ENCODE data around the gene LRRN2. TPM values are rescaled to one million over a fixed set of nuclear protein-coding genes. Genes with fewer than 3 reads are reported as not detected.
A peak's percentile ranks its signal among the peaks of the same experiment; 100 is the strongest.

LRRN2 gene
- total RNA-seq, 1 donor from 2014 or later, result 1.7 TPM

GRCh38 chr1:204714194-204714860 lies 28.8 kb upstream of the LRRN2 start:
- intact Hi-C loops (cut with DNase I), result no loop called here
- DNase-seq (no peak), ATAC-seq (ENCODE audit: poor library complexity) (no peak)

GRCh38 chr1:204713541-204713940 lies 28.0 kb upstream of the LRRN2 start:
- ATAC-seq (ENCODE audit: poor library complexity), result no peak
- no peak for DNase-seq
- intact Hi-C loops (cut with DNase I), result no loop called here

- DNase-seq (no peak), ATAC-seq (ENCODE audit: poor library complexity) (no peak)
- intact Hi-C loops (cut with DNase I), result no loop called here
Measured at GRCh38 chr1:204712708-204713430, 27.3 kb upstream of the LRRN2 start.

- peak; percentile 63 for DNase-seq
- intact Hi-C loops (cut with DNase I), result no loop called here
- ATAC-seq (ENCODE audit: poor library complexity), result peak; percentile 88
Measured at GRCh38 chr1:204711947-204712701, 26.6 kb upstream of the LRRN2 start.

- intact Hi-C loops (cut with DNase I), result no loop called here
- DNase-seq (no peak), ATAC-seq (ENCODE audit: poor library complexity) (no peak)
Measured at GRCh38 chr1:204711103-204711946, 25.8 kb upstream of the LRRN2 start.

GRCh38 chr1:204709960-204710912 lies 24.7 kb upstream of the LRRN2 start:
- intact Hi-C loops (cut with DNase I), result no loop called here
- DNase-seq (no peak), ATAC-seq (ENCODE audit: poor library complexity) (no peak)

GRCh38 chr1:204709021-204709420 lies 23.5 kb upstream of the LRRN2 start:
- ATAC-seq (ENCODE audit: poor library complexity), result no peak
- intact Hi-C loops (cut with DNase I), result no loop called here
- no peak for DNase-seq

- intact Hi-C loops (cut with DNase I), result no loop called here
- ATAC-seq (ENCODE audit: poor library complexity) (no peak), DNase-seq (no peak)
Measured at GRCh38 chr1:204706838-204707509, 21.4 kb upstream of the LRRN2 start.

GRCh38 chr1:204705888-204706837 lies 20.6 kb upstream of the LRRN2 start:
- ATAC-seq (ENCODE audit: poor library complexity) (no peak), DNase-seq (no peak)
- intact Hi-C loops (cut with DNase I), result no loop called here

- ATAC-seq (ENCODE audit: poor library complexity) (no peak), DNase-seq (no peak)
- intact Hi-C loops (cut with DNase I), result no loop called here
Measured at GRCh38 chr1:204705493-204705811, 19.9 kb upstream of the LRRN2 start.

- intact Hi-C loops (cut with DNase I), result no loop called here
- ATAC-seq (ENCODE audit: poor library complexity) (no peak), DNase-seq (no peak)
Measured at GRCh38 chr1:204704794-204705492, 19.4 kb upstream of the LRRN2 start.

- DNase-seq (no peak), ATAC-seq (ENCODE audit: poor library complexity) (no peak)
- intact Hi-C loops (cut with DNase I), result no loop called here
Measured at GRCh38 chr1:204703826-204704612, 18.5 kb upstream of the LRRN2 start.

GRCh38 chr1:204703268-204703664 lies 17.7 kb upstream of the LRRN2 start:
- DNase-seq (no peak), ATAC-seq (ENCODE audit: poor library complexity) (no peak)
- intact Hi-C loops (cut with DNase I), result no loop called here

GRCh38 chr1:204702552-204703267 lies 17.2 kb upstream of the LRRN2 start:
- DNase-seq, result no peak
- intact Hi-C loops (cut with DNase I), result no loop called here
- no peak for ATAC-seq (ENCODE audit: poor library complexity)

GRCh38 chr1:204701229-204701628 lies 15.7 kb upstream of the LRRN2 start:
- intact Hi-C loops (cut with DNase I), result no loop called here
- no peak for ATAC-seq (ENCODE audit: poor library complexity)

More at GRCh38 chr1:204701229-204701628, 15.7 kb upstream of the LRRN2 start:
- DNase-seq, result no peak

Measured in Right ventricle myocardium superior (tissue), 1 donor.